ENCODE measurements around the gene KCTD8.
"Not testable (repeated sequence)": the region's sequence is repeated elsewhere in the genome, so short reads cannot be mapped to it uniquely, and the experiment has no call there.

KCTD8 gene

GRCh38 chr4:44326741-44327140, 121.9 kb downstream of the KCTD8 start:
- DNase-seq = no peak

DNA sequence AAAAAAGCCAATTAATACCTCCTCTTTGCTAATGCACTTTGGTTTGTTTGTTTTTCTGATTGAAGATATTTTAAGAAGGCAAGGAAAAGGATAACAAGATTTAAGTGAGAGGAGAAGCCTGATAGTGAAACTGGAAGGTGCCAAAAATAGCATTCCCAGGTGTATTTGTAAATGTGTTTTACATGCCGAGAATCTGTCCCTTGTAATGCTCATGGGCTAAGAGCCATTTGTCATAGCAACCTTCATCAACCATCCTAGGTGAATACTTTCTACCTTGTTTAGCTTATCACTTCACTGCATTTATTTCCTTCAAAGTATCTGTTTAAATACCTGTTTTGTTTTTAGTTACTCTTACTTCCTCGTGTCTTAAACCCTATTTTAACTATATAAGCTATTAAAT, 127.8 kb downstream of the KCTD8 start:
- no peak for DNase-seq

- no peak for DNase-seq
Observed at GRCh38 chr4:44319129-44319528, 129.5 kb downstream of the KCTD8 start.

DNA sequence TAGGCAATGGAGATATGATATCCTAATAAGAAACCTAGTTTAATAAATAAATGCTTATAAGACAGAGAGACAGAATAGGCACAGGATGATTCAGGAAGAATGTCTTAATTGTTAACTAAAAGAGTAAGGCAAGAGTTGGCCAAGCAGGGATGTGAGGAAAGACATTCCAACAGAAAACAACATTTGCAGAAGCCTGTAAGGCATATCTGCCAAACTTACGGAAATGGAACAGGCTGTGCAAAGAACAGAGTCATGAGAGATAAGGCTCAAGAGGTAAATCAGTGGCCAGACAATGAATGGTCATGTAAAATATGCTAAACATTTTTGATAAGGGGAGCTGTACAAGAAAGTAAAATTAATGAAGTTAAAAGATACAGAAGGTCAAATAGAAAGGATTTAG, 134.9 kb downstream of the KCTD8 start:
- DNase-seq = no peak

DNA sequence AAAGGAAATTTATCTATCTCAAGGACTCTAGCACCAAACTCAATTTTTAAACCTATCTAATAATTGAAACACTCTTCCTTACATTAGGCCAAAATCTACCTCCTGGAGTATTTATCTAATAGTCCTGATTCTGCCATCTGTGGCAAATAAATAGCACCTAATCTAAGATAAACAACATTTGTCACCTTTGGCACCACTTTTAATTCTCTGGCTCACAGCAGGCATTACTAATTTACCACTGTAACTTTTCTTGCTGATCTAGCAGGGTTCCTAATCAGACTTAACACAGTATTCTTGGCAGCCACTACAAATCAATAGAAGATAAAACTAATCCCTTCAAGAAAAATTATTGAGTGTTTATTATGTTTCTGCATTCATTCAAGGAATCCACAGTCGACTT, 161.1 kb downstream of the KCTD8 start:
- no peak for DNase-seq

- no peak for DNase-seq
Observed at GRCh38 chr4:44279469-44279868, 169.1 kb downstream of the KCTD8 start.

DNA sequence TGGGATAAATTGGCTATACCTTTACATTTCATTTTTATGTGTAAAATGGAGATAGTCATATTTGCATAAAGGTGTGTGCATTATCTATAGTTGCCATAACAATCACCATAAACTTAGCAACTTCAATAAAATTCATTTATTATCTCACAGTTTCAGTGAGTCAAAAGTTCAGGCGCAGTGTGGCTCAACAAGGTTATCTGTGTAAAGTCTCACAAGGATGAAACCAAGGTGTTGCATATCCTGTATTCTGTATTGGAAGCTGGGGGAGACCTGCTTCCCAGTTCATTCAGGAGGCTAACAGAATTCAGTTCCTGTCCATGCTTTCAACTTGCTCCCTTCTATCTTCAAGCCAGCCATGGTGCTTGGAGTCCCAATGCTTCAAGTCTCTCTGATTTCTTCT, 169.5 kb downstream of the KCTD8 start:
- DNase-seq = no peak

DNA sequence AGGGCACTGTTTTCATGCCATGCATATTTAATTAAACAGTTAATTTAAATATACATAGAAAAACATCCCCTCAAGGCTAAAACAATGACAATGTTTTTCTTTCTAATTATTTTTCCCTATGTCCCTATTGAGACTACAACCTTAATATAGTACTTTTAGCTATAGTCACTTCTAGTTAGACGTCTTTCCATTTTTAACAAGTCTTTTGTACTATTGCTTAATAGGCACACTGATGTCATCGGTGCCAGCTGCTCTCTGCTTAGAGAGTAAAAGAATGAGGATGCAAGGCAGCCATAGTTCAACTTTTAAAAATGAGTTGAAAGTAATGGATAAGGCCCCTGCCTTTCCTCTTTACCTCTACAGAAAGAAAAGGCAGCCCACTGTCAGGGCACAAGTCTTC, 191.1 kb downstream of the KCTD8 start:
- no peak for DNase-seq

DNA sequence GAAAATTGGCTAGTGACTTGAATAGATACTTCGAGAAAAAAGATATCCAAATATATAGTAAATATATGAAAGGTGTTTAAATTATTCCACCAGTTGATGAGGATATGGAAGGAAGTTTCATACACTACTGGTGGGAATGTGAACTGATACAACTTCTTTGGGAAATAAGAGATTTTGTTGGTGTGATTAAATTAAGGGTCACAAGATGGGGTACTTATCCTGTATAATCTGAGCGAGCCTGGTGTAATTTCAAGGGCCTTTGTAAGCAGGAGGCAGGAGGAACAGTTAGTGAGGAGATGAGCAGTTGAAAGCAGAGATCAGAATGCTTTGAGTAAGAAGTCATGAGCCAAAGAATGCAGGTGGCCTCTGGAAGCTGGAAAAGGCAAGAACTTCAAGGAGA, 192.2 kb downstream of the KCTD8 start:
- DNase-seq = no peak

DNA sequence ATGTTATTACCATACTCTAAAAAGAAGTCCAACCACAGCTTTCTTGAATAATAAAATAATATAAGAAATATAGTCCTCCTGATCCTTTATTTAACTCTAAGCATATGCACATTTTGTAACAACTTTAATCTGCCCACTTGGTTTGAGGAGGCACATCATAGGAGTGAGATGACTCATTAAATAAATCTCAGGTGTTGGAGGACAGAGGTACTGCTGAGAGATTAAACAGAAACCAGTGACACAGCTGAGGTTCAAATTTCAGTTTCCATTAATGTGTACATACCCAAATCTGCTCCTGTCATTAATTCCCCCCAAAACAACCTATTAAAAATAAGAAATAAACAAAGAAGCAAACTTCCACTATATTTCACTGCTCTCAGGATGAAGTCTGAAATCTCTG, 211.0 kb downstream of the KCTD8 start:
- no peak for DNase-seq

GRCh38 chr4:44235897-44236296, 212.7 kb downstream of the KCTD8 start:
- no peak for DNase-seq

GRCh38 chr4:44232262-44232661, 216.3 kb downstream of the KCTD8 start:
- no peak for DNase-seq

- DNase-seq = no peak
Observed at GRCh38 chr4:44231006-44231405, 217.6 kb downstream of the KCTD8 start.

DNA sequence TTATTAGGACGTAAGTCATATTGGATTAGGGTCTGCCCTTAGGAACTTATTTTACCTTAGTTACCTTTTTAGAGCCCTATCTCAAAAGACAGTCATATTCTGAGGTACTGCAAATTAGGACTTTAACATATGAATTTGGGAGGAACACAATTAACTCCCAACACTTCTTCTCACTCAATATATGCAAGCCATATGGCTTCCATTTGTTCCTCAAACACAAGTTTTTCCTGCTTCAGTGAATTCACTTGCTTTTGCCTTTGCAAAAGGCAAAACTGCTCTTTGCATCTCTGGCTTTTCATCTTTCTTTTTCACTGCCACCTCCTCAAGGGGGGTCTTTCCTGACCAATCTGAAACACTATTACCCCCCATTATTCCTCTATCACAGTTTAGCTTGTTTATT, 220.3 kb downstream of the KCTD8 start:
- DNase-seq = no peak

GRCh38 chr4:44221407-44221806, 227.2 kb downstream of the KCTD8 start:
- DNase-seq = no peak

DNA sequence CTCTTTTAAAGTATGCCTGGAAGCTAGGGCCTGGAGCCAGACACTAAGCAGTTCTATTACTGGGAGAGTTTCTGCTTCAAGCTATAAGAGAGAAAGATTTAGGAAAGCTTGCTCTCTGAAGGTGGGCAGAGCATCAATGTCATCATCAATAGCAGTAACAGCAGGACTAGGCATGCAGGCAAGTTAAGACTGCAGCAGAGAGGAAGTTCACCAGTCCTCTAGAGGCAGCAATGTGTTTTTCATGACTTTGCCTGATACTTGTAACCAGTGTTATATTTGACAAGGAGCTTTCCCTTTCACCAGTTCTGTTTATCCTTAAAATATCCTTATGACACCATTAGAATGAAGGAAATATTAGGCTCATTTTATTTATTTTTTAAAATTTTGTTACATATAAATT, 237.9 kb downstream of the KCTD8 start:
- DNase-seq = no peak

- no peak for DNase-seq
Observed at GRCh38 chr4:44196796-44197195, 251.8 kb downstream of the KCTD8 start.

- no peak for DNase-seq
Observed at GRCh38 chr4:44194365-44194764, 254.2 kb downstream of the KCTD8 start.

DNA sequence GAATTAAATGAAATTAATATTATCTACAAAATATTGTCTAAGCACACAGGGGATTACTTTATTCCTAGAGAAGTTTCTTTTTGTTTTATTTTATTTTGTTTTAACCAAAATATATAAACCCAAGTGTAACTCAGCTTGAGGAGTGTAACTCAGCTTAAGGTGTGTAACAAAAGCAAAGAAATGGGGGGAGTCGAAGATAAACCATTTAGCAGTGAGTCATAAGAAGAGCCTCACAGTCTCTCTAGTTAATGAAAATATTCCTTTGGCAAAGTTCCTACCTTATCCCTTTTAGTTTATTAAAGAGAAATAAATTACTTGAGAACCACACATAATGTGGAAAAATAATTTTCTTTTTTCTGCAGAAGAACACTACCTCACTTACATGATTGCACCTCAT, 261.8 kb downstream of the KCTD8 start:
- no peak for DNase-seq

GRCh38 chr4:44186096-44186849, 262.3 kb downstream of the KCTD8 start:
- DNase-seq = no peak

DNA sequence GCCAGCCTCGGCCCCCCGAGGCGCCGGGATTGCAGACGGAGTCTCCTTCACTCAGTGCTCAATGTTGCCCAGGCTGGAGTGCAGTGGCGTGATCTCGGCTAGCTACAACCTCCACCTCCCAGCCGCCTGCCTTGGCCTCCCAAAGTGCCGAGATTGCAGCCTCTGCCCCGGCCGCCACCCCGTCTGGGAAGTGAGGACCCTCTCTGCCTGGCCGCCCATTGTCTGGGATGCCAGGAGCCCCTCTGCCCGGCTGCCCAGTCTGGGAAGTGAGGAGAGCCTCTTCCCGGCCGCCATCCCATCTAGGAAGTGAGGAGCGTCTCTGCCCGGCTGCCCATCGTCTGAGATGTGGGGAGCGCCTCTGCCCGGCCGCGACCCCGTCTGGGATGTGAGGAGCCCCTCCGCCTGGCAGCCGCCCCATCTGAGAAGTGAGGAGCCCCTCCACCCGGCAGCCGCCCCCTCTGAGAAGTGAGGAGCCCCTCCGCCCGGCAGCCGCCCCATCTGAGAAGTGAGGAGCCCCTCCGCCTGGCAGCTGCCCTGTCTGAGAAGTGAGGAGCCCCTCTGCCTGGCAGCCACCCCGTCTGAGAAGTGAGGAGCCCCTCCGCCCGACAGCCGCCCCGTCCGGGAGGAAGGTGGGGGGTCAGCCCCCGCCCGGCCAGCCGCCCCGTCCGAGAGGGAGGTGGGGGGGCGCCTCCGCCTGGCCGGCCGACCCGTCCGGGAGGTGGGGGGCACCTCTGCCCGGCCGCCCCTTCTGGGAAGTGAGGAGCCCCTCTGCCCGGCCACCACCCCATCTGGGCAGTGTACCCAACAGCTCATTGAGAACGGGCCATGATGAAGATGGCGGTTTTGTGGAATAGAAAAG, 266.9 kb downstream of the KCTD8 start:
- not testable (repeated sequence) for DNase-seq

GRCh38 chr4:44167766-44168165, 280.8 kb downstream of the KCTD8 start:
- DNase-seq = not testable (repeated sequence)

DNA sequence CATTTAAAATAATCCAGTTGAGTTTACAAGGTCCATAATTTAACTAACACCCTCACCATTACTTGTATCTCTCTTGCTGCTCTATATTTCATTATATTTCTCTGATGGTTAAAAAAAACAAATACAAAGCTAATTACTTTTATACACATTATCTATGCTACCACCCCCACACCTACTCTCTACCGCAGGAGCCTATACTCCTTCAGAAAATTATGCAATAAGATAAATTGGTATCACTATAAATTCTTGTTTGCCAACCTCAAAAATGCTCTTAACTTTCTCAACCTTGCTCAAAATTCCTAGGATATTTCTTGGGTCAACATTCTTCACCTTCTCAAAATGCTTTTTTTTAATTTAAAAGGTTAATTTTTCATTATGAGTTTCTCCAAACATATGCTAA, 282.7 kb downstream of the KCTD8 start:
- DNase-seq = no peak
